Hepatocyte (in vitro differentiated cells): Measurements from ENCODE around the gene ZNF205. TPM values are rescaled to one million over a fixed set of nuclear protein-coding genes. Genes with fewer than 3 reads are reported as not detected.

Source experiments
- DNase-seq: peaks from one replicate; pipeline ENCODE4 v3.0.0-alpha.2; 2016; ENCODE audit warnings: low spot score
- H2AFZ ChIP-seq: fragments of 200-600 bp; sonication (generic); 2 replicates; pipeline ENCODE4 v1.6.0; 2016; ENCODE audit warnings: antibody characterized with exemption, mild to moderate bottlenecking
- H3K27ac ChIP-seq: fragments of 200-600 bp; sonication (generic); 2 replicates; pipeline ENCODE4 v1.5.1; 2016; ENCODE audit warnings: mild to moderate bottlenecking
- H3K27me3 ChIP-seq: fragments of 200-600 bp; sonication (generic); 2 replicates; pipeline ENCODE4 v1.6.1; 2016
- H3K36me3 ChIP-seq: fragments of 200-600 bp; sonication (generic); replicated peaks from 2 replicates; pipeline ENCODE4 v1.5.1; 2016; ENCODE audit warnings: low read depth; ENCODE audit not compliant: insufficient read depth
- H3K4me1 ChIP-seq: fragments of 200-600 bp; sonication (generic); 2 replicates; pipeline ENCODE4 v1.5.1; 2016; ENCODE audit warnings: mild to moderate bottlenecking, moderate library complexity; ENCODE audit not compliant: insufficient read depth
- H3K4me2 ChIP-seq: fragments of 200-600 bp; sonication (generic); 2 replicates; pipeline ENCODE4 v1.6.0; 2016
- H3K4me3 ChIP-seq: fragments of 200-600 bp; sonication (generic); 2 replicates; pipeline ENCODE4 v1.5.1; 2016; ENCODE audit warnings: mild to moderate bottlenecking
- H3K79me2 ChIP-seq: fragments of 200-600 bp; sonication (generic); 2 replicates; pipeline ENCODE4 v1.6.0; 2017; ENCODE audit warnings: mild to moderate bottlenecking
- H3K9me2 ChIP-seq: fragments of 200-600 bp; sonication (generic); replicated peaks from 2 replicates; pipeline ENCODE4 v1.6.0; 2017; ENCODE audit warnings: mild to moderate bottlenecking; ENCODE audit not compliant: insufficient read depth
- H3K9me3 ChIP-seq: fragments of 200-600 bp; sonication (generic); 2 replicates; pipeline ENCODE4 v1.5.1; 2016; ENCODE audit warnings: low read depth, mild to moderate bottlenecking
- H4K20me1 ChIP-seq: fragments of 200-600 bp; sonication (generic); 2 replicates; pipeline ENCODE4 v1.6.0; 2016; ENCODE audit warnings: mild to moderate bottlenecking; ENCODE audit not compliant: insufficient read depth, poor library complexity, severe bottlenecking
- EZH2 ChIP-seq: fragments of 200-600 bp; sonication (generic); IDR thresholded peaks from 2 replicates; pipeline ENCODE4 v1.6.1; 2016; ENCODE audit warnings: antibody characterized with exemption, mild to moderate bottlenecking, borderline replicate concordance
- EZH2phosphoT487 ChIP-seq: fragments of 200-600 bp; sonication (generic); IDR thresholded peaks from one replicate; pipeline ENCODE4 v1.6.1; 2018; ENCODE audit warnings: antibody characterized with exemption, mild to moderate bottlenecking, low read depth, moderate library complexity; ENCODE audit not compliant: unreplicated experiment, severe bottlenecking
- WGBS: methylation state at CpG from one replicate; pipeline ENCODE4 v1.1.6; 2016; ENCODE audit warnings: low lambda C conversion rate; ENCODE audit errors: missing lambda C conversion rate; 5-methylcytosine and 5-hydroxymethylcytosine counted together
- polyA plus RNA-seq: library from polyadenylated mRNA; unstranded; fragments of >200 nt; fragmentation: Nextera tagmentation; extraction: Ambion mirVana; gene quantifications from 2 replicates; pipeline ENCODE4 v1.2.1, GENCODE V29; 2016
- total RNA-seq: library from RNA; depleted of rRNA; stranded (reverse); fragments of >200 nt; gene quantifications from 2 replicates; pipeline ENCODE4 v1.2.3, GENCODE V29; 2014
- TF ChIP-seq, protein P1 (sequence below): fragments of 200-600 bp; sonication (generic); IDR thresholded peaks from 2 replicates; pipeline ENCODE4 v1.5.1; 2016; ENCODE audit warnings: antibody characterized with exemption, mild to moderate bottlenecking; ENCODE audit not compliant: poor library complexity

The ZNF205 gene
- total and polyA plus RNA-seq, 2 experiments from 2014 or later, result 12.3 to 12.6 TPM

DNA sequence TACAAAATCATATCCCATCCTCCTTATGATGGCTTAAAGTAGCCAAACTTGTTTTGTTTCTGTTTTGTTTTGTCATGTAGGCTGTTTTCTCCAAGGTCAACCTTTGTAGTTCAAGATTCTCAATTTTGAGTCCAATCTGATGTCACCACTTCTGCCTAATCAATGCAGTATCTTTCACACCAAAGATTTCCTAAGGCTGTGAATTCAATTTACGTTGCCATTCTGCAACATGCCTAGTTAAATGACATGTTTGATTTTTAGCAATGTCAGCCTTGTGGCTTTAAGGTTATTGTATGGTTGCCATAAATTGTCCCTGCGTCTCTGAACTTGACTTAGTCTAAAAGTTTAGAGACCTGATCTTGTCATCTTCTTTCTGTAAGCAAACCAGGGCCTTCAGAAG is 42.8 kb downstream of the ZNF205 start:
- Histone ChIP-seq H3K4me3 (no peak overlapping the region), H3K79me2 (no peaks in the 10 kb centered on the region), H3K9me3 (no peaks in the 10 kb centered on the region), H3K4me1 (no peaks in the 10 kb centered on the region), H3K4me2 (no peak overlapping the region), H2AFZ (no peak overlapping the region), H4K20me1 (no peaks in the 10 kb centered on the region), H3K27me3 (no peaks in the 10 kb centered on the region), H3K36me3 (no peaks in the 10 kb centered on the region), H3K9me2 (no peaks in the 10 kb centered on the region), H3K27ac (no peak overlapping the region)
- no peak for TF ChIP-seq EZH2phosphoT487
- TF ChIP-seq, protein P1, sequence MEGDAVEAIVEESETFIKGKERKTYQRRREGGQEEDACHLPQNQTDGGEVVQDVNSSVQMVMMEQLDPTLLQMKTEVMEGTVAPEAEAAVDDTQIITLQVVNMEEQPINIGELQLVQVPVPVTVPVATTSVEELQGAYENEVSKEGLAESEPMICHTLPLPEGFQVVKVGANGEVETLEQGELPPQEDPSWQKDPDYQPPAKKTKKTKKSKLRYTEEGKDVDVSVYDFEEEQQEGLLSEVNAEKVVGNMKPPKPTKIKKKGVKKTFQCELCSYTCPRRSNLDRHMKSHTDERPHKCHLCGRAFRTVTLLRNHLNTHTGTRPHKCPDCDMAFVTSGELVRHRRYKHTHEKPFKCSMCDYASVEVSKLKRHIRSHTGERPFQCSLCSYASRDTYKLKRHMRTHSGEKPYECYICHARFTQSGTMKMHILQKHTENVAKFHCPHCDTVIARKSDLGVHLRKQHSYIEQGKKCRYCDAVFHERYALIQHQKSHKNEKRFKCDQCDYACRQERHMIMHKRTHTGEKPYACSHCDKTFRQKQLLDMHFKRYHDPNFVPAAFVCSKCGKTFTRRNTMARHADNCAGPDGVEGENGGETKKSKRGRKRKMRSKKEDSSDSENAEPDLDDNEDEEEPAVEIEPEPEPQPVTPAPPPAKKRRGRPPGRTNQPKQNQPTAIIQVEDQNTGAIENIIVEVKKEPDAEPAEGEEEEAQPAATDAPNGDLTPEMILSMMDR, result no peak
- no peak for TF ChIP-seq EZH2
- DNase-seq, result no peak
- WGBS, result 75% methylated on average over 2 of the region's 2 CpGs

- Histone ChIP-seq H4K20me1 (no peaks in the 10 kb centered on the region), H3K27me3 (no peaks in the 10 kb centered on the region), H3K4me2 (no peak overlapping the region), H3K4me1 (no peaks in the 10 kb centered on the region), H3K9me2 (no peaks in the 10 kb centered on the region), H3K27ac (no peak overlapping the region), H3K36me3 (no peaks in the 10 kb centered on the region), H3K79me2 (no peaks in the 10 kb centered on the region), H3K4me3 (no peak overlapping the region), H3K9me3 (no peaks in the 10 kb centered on the region), H2AFZ (no peak overlapping the region)
- 81% methylated on average over 3 of the region's 3 CpGs for WGBS
- DNase-seq, result no peak
- TF ChIP-seq, protein P1, result no peak
- no peak for TF ChIP-seq EZH2
Measured at GRCh38 chr16:3155972-3156371, 43.6 kb downstream of the ZNF205 start.

DNA sequence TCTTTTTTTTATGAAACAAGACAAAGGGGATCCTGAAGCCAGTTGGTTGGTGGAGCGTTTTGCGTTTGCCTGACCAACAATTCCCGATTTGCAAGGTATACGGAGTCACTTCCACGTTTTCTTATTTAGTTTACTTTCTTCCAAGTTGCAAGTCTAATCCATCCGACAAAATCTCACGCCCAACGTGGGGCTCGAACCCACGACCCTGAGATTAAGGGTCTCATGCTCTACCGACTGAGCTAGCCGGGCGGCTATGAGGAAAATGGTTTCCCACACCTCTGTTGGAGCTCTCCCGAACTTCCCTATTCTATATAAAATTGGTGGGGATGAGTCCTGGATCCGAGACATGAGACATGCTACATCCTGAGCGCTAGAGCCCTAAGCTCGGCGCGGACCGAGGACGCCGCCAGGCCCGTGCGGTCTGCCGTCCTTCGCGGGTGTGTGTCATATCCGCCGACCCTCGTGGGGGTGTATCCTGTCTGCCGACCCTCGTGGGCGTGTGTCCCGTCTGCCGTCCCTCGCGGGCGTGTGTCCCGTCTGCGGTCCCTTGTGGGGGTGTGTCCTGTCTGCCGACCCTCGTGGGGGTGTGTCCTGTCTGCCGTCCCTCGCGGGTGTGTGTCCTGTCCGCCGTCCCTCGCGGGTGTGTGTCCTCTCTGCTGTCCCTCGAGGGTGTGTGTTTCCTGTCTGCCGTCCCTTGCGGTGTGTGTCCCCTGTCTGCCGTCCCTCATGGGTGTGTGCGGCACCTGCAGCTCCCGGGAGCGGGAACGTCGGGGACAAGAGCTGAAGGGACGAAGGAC is 45.0 kb downstream of the ZNF205 start:
- peak; percentile 89 for DNase-seq
- Histone ChIP-seq H3K27me3 (no peaks in the 10 kb centered on the region), H3K4me3 (peak overlapping the region; percentile 82), H3K79me2 (no peaks in the 10 kb centered on the region), H4K20me1 (no peaks in the 10 kb centered on the region), H3K4me1 (no peaks in the 10 kb centered on the region), H3K9me3 (no peaks in the 10 kb centered on the region), H2AFZ (peak overlapping the region; percentile 57), H3K4me2 (peak overlapping the region; percentile 94), H3K36me3 (no peaks in the 10 kb centered on the region), H3K27ac (peak overlapping the region; percentile 86), H3K9me2 (no peaks in the 10 kb centered on the region)
- TF ChIP-seq EZH2, result no peak
- TF ChIP-seq, protein P1, result no peak
- TF ChIP-seq EZH2phosphoT487, result no peak
- WGBS, result 1% methylated on average over 53 of the region's 59 CpGs
